HG03342 (cell line): ENCODE measurements around the gene PLCL1.
A peak's percentile ranks its signal among the peaks of the same experiment; 100 is the strongest.
"Not testable (repeated sequence)": the region's sequence is repeated elsewhere in the genome, so short reads cannot be mapped to it uniquely, and the experiment has no call there.

ENCODE experiments used
- ATAC-seq: cut with Tn5 transposase; IDR thresholded peaks from one replicate; pipeline ENCODE4 v1.9.1; 2021; ENCODE audit warnings: mild to moderate bottlenecking, moderate library complexity; ENCODE audit not compliant: unreplicated experiment

Gene PLCL1

GRCh38 chr2:197809064-197809463 is 4.7 kb downstream of the PLCL1 start:
- ATAC-seq, result no peak

DNA sequence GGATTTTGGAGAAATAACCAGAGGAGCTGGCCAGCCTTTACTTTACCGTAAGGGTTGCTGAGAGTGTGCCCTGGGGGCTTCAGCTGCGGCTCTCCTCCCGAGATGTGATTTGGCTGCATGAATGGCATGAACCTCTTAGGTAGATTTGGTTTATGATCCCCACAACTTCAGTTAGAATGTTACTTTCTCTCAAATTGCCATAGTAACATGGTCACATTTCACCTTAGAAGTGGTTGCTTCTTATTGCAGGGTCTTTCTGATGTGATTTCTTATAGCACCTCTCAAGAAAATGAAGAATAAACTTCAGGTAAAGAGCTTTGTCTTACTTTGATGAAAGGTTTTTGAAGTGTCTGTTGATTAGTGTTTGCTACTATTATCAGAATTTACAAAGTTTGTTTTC is 5.6 kb downstream of the PLCL1 start:
- no peak for ATAC-seq

- no peak for ATAC-seq
These were observed 6.1 kb downstream of the PLCL1 start for GRCh38 chr2:197810491-197810890.

DNA sequence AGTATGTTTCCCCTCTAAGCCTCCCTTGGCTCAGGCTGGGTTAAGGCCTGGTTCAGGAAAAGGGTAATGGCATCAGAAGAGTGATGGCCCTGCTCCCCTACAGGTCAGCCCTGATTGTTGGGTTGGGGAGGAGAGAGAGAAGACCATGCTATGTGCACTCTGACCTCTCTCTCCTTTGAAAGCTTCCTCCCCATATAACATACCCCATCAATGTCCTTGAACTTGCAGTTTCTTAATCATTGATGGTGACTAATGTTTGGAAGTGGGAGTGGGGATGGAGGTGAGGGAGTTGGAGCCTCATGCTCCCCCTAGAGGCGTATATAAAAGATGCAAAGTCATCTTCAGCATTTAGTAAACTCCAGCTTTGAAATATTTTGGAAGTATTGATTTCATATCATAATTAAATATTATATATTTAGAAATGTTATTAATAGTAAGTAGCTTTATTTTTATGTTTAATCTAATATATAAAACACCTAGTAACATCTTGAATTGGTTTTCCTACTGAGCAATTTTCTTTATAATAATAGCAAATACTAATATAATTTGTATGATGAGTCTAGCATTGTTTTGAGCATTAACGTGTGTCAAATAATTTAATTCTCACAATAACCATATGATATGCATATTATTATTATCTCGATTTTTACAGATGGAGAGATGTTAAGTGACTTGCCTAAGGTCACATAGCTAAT is 8.8 kb downstream of the PLCL1 start:
- ATAC-seq, result peak; percentile 62

DNA sequence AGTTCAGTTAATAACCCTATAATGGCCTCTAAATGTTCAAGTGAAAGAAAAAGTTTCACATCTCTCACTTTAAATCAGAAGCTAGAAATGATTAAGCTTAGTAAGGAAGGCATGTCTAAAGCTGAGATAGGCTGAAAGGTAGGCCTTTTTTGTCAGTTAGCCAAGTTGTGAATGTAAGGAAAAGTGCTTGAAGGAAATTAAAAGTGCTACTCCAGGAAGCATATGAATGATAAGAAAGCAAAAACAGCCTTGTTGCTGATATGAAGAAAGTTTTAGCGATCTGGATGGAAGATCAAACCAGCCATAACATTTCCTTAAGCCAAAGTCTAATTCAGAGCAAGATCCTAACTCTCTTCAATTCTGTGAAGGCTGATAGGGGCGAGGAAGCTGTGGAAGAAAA is 10.1 kb downstream of the PLCL1 start:
- no peak for ATAC-seq

GRCh38 chr2:197821550-197822289 is 17.3 kb downstream of the PLCL1 start:
- no peak for ATAC-seq

DNA sequence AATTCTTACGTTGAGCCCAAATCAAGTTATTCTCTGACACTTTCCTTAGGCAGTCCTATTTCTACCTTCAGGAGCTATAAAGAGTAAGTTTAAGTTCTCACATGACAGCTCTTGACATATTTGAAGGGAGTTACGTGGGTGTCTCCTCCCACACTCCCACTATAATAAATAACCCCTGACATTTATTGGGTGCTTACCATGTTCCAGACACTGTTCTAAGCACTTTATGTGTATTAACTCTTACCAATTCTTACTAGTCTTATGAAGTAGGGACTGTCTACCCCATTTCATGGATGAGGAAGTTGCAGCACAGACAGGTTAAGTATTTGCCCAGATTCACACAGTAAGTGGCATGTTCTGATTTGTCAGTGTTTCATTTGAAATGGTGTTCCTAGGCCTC is 17.9 kb downstream of the PLCL1 start:
- ATAC-seq, result no peak

- ATAC-seq, result no peak
These were observed 23.2 kb downstream of the PLCL1 start for GRCh38 chr2:197827618-197828017.

DNA sequence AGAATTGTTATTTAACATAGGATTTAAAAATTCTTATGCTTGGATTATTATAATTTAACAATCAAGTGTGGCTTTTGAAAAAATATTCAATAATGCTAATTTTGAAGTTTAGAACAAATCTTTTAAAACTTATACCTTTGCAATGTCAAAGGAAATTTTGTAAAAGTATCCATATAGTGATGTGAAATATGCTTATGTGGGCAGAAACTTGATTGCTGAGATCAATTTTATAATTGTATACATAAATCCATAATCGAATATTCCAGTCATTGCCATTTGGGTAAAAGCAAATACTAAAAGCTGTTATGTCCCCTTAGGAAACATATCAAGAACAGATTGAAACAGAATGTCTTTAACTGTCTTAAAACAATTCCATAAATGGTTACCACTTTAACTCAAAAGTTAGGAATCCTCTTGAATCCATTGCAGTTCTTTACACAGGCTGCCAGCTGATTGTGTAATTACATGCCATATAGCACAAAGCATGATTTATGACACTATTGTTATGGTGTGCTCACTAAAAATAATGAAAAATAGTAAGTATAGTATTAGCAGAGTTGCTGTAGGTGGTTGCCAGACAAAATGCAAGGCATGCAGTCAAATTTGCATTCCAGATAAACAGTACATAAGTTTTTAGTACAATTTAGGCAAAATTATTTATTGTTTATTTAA is 24.2 kb downstream of the PLCL1 start:
- no peak for ATAC-seq

- ATAC-seq, result not testable (repeated sequence)
These were observed 30.4 kb downstream of the PLCL1 start for GRCh38 chr2:197834771-197835170.

- no peak for ATAC-seq
These were observed 30.9 kb downstream of the PLCL1 start for GRCh38 chr2:197835293-197835692.

- ATAC-seq, result peak; percentile 99
These were observed 33.6 kb downstream of the PLCL1 start for GRCh38 chr2:197838036-197838435.

GRCh38 chr2:197838579-197838978 is 34.2 kb downstream of the PLCL1 start:
- ATAC-seq, result no peak

GRCh38 chr2:197839327-197839726 is 34.9 kb downstream of the PLCL1 start:
- ATAC-seq, result no peak

DNA sequence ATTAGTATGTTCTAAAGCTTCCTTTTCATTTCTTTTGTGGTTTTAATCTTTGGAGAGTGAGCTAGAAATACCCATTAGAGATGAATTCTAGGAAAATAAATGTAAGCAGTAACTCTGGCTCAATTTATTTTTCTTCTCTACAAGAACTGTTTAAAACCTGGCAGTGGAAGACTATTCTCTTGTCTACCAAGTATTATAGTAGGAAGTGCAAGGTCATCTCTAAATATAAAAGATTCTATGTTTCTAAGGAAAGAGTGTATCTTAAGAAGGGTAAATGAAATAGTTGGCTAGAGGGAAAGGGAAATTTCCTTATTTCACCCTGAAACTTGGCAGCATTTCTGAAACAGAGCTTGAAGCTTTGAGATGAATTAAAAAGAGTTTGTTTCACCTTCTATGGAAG is 35.5 kb downstream of the PLCL1 start:
- no peak for ATAC-seq

DNA sequence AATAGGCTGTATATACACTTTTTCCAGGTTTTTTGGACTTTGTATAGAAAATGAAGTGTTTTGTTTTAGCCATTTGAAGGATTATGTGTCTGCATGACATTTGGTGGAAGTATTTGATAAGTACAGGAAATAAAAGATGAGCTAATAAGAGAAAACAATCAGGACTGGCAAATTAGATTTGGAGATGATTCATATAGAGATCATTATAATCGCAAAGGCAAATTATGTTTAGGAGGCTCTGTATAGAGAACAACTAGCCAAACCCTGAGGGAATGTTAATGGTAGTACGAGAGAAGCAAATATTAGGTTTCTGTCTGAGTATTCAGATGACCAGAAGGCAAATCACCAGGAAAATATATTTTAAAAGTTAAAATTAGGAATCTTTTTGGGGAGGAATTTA is 41.7 kb downstream of the PLCL1 start:
- no peak for ATAC-seq

DNA sequence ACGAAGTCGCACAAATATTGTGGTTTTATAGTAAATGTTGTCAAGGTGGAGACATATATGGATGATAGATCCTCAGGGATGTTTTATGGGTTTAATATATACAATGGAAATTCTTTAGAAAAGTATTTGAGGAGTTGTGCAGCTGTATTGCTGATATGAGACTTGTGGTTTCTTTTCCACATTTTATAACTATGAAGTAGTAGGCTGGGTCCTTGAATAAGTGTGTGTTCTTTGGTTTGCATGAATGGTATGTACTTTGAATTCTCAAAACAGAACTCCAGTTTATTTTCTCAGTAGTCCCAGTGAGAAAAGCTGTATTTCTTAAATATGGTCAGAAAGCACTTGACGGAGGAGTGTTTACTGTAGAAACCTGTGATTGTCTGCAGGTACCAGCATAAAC is 42.4 kb downstream of the PLCL1 start:
- no peak for ATAC-seq

GRCh38 chr2:197847651-197848401 is 43.4 kb downstream of the PLCL1 start:
- no peak for ATAC-seq

GRCh38 chr2:197848602-197849001 is 44.2 kb downstream of the PLCL1 start:
- ATAC-seq, result no peak

DNA sequence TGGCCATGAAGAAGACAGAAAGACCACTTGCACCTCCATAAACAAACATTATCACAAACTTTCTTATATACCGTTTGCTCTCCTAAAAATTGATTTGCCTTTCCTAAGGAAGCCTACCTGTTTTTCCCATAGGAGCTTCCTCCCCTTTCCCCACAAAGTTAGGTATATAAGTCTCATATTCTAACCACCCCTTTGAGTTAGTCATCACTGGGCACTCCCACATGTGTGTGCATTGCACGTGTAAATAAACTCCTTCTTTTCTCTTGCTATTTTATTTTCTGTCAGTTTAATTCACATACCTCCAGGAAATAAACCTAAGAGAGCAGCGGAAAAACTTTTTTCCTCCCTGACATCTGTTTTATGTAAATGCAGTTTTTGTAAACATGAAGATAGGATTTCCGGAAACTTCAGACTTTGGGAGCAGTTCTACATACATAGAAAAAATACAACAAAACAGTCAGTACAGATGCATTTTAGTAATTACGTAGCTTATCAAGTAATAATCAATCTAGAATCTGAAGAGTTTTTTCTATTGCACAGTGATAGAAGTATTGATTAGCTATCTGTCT is 46.6 kb downstream of the PLCL1 start:
- no peak for ATAC-seq

- no peak for ATAC-seq
These were observed 47.1 kb downstream of the PLCL1 start for GRCh38 chr2:197851451-197851850.
